Stimulated activated CD8-positive, alpha-beta memory T cell treated with anti-CD3 and anti-CD28 coated beads, Interleukin-4, amount 100 ng/mL, for 1 hour (primary cell): ENCODE measurements around the gene SPATA46.

ENCODE experiments used
- DNase-seq, 2 donors: peaks; one replicate each; pipeline ENCODE4 v3.0.0-alpha.2; 2020; ENCODE audit warnings: low read depth in 2 of 2, low spot score in 1 of 2

Gene SPATA46

GRCh38 chr1:162391790-162392563, 15.3 kb upstream of the SPATA46 start:
- DNase-seq: no peak

- DNase-seq: no peak
These were observed 13.9 kb upstream of the SPATA46 start for GRCh38 chr1:162390396-162391185.

GRCh38 chr1:162389971-162390370, 13.3 kb upstream of the SPATA46 start:
- DNase-seq: no peak

- no peak for DNase-seq
These were observed 12.6 kb upstream of the SPATA46 start for GRCh38 chr1:162389021-162389818.

- no peak for DNase-seq
These were observed 12.0 kb upstream of the SPATA46 start for GRCh38 chr1:162388615-162389014.

DNA sequence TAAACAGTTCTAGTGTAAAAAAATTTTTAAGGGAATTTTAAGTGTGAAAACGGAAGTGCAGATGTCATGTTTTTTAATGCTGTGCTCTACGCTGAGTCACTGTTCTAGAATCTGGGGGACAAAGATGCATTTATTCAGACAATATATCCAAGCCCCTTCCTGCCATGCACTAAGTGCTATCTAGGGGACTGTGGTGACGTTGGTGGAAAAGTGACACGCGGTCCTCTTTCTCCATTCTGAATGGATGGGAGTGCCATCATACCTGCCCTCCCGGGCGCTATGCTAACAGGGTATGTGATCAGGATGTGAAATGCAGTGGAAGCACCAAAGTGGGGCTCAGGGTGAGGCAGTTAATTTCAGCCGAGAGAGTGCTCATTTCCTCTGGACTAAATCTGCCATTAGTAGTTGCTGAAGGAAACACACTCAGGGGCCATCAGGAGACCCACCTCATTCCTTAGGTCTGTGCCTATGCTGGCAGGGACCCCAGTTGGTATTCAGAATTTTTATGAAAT, 11.5 kb upstream of the SPATA46 start:
- no peak for DNase-seq

DNA sequence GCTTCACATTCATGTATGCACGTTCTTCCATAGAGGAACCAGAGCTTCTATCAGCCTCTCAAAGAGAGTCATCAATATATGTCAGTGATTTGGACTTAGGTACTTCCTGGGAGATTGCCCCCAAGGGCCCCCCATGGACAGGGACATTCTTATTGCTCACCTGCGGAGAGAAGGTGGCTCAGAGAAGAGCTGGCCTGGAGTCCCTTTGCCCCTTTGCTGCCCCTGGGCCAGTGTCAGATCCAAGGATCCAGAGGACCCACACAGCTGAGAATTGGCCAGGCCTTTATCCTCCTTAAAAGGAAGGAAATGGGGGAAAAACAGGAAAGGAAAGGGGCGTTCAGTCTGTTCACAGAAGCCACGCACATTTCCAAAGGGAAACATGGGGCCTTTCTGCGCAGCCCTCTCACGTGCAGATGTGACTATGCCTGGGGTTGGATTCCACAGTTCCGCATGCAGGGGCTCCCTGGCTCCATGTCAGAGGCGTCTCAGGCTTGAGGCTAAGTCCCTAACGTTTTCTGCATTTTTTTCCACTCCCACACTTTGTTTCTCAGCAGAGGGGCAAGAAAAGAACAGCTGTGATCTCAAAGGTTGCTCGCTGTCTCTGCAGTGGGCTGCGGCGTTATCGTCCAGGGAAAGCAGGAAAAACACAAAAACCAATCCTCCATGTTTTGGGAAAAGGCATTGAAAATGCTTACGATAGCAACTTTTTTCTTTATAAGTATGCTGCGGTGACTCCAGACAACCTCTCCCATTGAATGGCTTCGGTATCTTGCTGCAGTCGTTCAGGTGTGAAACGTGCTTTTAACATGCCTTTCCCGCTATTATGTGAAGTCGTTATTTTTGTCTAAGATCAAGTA, 10.8 kb upstream of the SPATA46 start:
- no peak for DNase-seq

DNA sequence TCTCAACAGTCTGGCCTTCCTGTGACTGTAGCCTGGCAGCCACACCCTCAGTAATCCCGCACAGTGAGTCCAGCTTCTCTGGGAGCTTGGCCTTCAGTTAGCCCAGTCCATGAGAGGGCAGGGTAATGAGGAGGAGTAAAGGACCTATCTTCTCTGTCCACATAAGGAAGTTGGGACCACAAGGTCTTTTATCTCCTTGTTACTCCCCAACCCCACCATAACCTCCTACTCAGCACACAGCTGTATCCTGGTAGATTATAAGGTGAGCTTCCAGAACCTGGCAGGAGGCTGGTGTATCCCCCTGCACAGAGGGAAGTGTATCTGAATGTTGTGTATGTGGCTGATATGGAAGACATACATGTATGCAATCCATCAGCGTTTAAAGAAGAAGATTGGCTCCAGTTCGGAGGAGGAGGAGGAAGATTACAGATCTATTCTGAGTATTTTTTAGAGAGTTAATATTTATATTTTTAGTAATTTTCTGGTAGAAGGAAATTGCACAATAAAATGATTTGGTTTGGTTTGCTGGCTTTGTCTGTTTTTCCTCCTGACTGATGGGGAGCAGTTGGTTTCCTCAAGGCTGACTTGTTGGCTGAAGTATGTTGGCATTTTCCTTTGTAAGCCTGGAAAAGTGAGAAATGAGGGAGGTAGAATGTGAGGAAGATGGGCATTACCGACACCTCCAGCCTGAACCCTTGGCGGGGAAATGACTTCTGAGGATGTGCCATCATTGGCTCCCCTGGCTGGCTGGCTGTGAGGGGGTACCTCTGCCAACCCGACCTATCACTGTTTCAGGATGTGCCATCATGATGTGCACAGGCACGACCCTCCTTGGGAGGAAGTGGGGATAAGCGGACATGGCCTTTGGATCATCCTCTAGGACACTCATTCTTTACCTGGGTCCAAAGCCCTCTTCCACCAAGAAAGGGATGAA, 9.9 kb upstream of the SPATA46 start:
- DNase-seq: no peak

GRCh38 chr1:162385702-162386101, 9.0 kb upstream of the SPATA46 start:
- no peak for DNase-seq

DNA sequence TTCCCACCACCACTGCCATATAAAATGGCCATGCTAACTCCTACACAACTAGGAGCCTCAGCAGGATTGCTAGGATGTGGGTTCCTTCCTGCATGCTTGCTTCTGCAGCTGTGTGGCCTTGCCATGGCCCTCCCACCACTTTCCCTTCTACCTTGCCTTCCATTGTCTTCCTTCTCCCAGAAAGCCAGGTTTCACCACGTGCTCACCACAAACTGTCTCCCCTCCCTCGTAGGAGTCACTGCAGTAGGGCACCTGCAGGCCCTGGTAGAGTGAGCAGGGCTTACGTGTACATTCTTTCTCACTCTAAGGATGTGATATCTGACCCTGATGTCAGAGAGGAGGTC, 8.6 kb upstream of the SPATA46 start:
- DNase-seq: no peak

- DNase-seq: no peak
These were observed 8.1 kb upstream of the SPATA46 start for GRCh38 chr1:162384601-162385279.

GRCh38 chr1:162384116-162384515, 7.5 kb upstream of the SPATA46 start:
- DNase-seq: no peak

DNA sequence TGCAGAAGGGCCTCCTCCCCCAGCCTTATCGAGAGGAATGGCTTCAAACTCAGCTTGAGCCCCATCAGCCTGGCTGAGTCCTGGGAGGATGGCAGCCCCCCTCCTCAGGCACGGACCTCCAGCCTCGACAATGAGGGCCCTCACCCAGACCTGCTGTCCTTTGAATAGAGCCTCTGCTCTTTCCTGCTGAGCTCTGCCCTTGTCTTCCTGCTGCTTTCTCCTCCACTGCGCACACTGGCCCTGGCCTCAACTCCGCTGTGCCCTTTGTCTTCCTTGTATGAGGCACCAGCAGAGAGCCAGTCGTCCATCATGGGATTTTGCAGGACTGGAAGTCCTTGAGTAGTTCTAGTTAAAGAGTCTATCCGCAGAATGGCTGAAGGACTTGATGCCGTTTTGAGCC, 6.9 kb upstream of the SPATA46 start:
- no peak for DNase-seq

GRCh38 chr1:162383091-162383490, 6.4 kb upstream of the SPATA46 start:
- DNase-seq: no peak

DNA sequence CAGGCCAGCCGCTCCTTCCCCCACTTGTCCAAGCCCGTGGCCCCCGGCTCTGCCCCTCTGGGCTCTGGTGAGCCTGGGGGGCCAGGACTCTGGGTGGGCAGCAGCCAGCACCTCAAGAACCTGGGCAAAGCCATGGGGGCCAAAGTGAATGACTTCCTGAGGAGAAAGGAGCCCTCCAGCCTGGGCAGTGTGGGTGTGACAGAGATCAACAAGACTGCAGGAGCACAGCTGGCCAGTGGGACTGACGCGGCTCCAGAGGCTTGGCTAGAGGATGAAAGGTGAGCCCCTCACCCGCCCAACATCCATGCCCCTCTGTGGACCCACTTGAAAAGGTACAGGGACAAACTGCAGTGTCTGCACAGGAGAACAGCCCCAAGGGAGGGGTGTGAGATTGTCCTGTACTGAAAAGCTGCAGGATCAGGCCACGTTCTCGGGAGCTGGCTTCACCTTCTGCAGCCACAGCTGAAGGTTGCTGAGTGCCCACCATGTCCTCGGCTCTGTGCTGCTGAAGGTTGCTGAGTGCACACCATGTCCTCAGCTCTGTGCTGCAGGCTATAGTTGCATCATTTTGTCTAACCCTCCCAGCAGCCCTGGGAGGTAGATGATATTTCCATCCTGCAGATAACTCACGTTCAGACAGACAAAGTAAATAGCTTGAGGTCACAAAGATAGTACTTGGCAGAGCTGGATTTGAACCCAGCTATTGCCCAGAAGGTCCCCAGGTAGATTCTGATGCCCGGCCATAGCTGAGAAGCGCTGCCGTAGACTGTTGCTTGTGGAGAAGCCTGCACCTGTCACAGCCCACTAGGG, 5.5 kb upstream of the SPATA46 start:
- DNase-seq: no peak

- DNase-seq: no peak
These were observed 4.7 kb upstream of the SPATA46 start, which contains the start of gene C1orf226 for GRCh38 chr1:162381383-162381782. C1orf226 (plus strand) TSS chr1:162381728; CDS start chr1:162381902, 174 bp downstream.

- no peak for DNase-seq
These were observed 3.6 kb upstream of the SPATA46 start for GRCh38 chr1:162380061-162380846.
